Ishikawa (cell line): ENCODE data around the gene MYB.

ENCODE experiments used
- CEBPB ChIP-seq: IDR thresholded peaks from 2 replicates; pipeline ENCODE4 v1.6.1; 2012
- CREB1 ChIP-seq: IDR thresholded peaks from 2 replicates; pipeline ENCODE4 v1.6.1; 2012; ENCODE audit warnings: low read depth
- EGR1 ChIP-seq: IDR thresholded peaks from 2 replicates; pipeline ENCODE4 v1.6.1; 2012
- EP300 ChIP-seq: IDR thresholded peaks from 2 replicates; pipeline ENCODE4 v1.6.1; 2012; ENCODE audit warnings: borderline replicate concordance
- FOXM1 ChIP-seq: IDR thresholded peaks from 2 replicates; pipeline ENCODE4 v1.6.1; 2012; ENCODE audit warnings: low read depth, borderline replicate concordance
- NFIC ChIP-seq: IDR thresholded peaks from 2 replicates; pipeline ENCODE4 v1.6.1; 2012
- RAD21 ChIP-seq: IDR thresholded peaks from 2 replicates; pipeline ENCODE4 v1.6.1; 2012; ENCODE audit warnings: low read depth
- TAF1 ChIP-seq: IDR thresholded peaks from 2 replicates; pipeline ENCODE4 v1.6.1; 2012; ENCODE audit warnings: low read depth, mild to moderate bottlenecking
- TCF12 ChIP-seq: IDR thresholded peaks from 2 replicates; pipeline ENCODE4 v1.6.1; 2012; ENCODE audit warnings: low read depth
- TEAD4 ChIP-seq: IDR thresholded peaks from 2 replicates; pipeline ENCODE4 v1.6.1; 2012
- YY1 ChIP-seq: IDR thresholded peaks from 2 replicates; pipeline ENCODE4 v1.6.1; 2012; ENCODE audit warnings: low read depth
- ZBTB7A ChIP-seq: IDR thresholded peaks from 2 replicates; pipeline ENCODE4 v1.6.1; 2012; ENCODE audit warnings: low read depth
- TF ChIP-seq, protein P1 (sequence below): IDR thresholded peaks from 2 replicates; pipeline ENCODE4 v1.6.1; 2012
- TF ChIP-seq, protein P2 (sequence below): IDR thresholded peaks from 2 replicates; pipeline ENCODE4 v1.6.1; 2012
- TF ChIP-seq, protein P3 (sequence below): IDR thresholded peaks from 2 replicates; pipeline ENCODE4 v1.6.1; 2012; ENCODE audit warnings: low read depth, mild to moderate bottlenecking

Gene MYB

DNA sequence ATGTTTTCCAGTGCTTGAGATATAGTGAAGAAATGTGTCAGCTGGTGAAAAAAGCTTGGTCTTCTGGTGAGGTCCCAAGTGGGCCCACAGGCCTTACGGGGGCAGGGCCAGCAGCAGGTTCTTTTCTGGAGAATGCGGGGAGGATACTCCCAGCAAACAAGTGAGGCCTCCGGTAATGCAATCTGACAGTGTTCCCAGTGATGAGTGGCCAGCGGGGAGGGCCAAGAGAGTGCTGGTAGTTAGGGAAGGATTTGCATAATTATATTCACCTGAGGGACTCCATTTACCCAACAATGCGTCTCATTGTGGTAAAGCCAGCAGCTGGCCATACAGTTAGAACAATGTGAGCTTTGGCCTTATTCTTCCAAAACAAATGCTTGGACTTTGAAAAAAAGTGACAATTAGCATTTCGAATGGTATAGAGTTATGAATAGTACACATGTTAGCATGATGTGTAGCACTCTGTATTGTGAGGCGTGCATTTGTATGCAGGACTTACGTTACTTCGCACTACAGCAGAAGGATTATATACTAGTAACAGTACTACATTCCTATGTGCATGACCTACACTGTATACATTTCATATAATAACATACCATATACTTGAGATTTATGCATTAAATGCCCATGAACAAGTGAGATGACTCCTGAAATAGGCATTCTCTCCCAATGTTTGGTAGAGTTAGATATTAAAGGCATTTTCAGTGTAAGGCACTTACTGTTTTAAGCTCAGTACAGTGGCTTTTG is 69.8 kb downstream of the MYB start:
- TF ChIP-seq TAF1 (no peak), TEAD4 (no peak), RAD21 (no peak), TCF12 (no peak), FOXM1 (no peak), ZBTB7A (no peak), CEBPB (no peak), NFIC (no peak), EP300 (no peak), EGR1 (no peak), YY1 (no peak), CREB1 (no peak)
- TF ChIP-seq, protein P1, sequence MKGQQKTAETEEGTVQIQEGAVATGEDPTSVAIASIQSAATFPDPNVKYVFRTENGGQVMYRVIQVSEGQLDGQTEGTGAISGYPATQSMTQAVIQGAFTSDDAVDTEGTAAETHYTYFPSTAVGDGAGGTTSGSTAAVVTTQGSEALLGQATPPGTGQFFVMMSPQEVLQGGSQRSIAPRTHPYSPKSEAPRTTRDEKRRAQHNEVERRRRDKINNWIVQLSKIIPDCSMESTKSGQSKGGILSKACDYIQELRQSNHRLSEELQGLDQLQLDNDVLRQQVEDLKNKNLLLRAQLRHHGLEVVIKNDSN: no peak
- TF ChIP-seq, protein P2, sequence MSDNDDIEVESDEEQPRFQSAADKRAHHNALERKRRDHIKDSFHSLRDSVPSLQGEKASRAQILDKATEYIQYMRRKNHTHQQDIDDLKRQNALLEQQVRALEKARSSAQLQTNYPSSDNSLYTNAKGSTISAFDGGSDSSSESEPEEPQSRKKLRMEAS: no peak
- TF ChIP-seq, protein P3, sequence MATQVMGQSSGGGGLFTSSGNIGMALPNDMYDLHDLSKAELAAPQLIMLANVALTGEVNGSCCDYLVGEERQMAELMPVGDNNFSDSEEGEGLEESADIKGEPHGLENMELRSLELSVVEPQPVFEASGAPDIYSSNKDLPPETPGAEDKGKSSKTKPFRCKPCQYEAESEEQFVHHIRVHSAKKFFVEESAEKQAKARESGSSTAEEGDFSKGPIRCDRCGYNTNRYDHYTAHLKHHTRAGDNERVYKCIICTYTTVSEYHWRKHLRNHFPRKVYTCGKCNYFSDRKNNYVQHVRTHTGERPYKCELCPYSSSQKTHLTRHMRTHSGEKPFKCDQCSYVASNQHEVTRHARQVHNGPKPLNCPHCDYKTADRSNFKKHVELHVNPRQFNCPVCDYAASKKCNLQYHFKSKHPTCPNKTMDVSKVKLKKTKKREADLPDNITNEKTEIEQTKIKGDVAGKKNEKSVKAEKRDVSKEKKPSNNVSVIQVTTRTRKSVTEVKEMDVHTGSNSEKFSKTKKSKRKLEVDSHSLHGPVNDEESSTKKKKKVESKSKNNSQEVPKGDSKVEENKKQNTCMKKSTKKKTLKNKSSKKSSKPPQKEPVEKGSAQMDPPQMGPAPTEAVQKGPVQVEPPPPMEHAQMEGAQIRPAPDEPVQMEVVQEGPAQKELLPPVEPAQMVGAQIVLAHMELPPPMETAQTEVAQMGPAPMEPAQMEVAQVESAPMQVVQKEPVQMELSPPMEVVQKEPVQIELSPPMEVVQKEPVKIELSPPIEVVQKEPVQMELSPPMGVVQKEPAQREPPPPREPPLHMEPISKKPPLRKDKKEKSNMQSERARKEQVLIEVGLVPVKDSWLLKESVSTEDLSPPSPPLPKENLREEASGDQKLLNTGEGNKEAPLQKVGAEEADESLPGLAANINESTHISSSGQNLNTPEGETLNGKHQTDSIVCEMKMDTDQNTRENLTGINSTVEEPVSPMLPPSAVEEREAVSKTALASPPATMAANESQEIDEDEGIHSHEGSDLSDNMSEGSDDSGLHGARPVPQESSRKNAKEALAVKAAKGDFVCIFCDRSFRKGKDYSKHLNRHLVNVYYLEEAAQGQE: no peak

DNA sequence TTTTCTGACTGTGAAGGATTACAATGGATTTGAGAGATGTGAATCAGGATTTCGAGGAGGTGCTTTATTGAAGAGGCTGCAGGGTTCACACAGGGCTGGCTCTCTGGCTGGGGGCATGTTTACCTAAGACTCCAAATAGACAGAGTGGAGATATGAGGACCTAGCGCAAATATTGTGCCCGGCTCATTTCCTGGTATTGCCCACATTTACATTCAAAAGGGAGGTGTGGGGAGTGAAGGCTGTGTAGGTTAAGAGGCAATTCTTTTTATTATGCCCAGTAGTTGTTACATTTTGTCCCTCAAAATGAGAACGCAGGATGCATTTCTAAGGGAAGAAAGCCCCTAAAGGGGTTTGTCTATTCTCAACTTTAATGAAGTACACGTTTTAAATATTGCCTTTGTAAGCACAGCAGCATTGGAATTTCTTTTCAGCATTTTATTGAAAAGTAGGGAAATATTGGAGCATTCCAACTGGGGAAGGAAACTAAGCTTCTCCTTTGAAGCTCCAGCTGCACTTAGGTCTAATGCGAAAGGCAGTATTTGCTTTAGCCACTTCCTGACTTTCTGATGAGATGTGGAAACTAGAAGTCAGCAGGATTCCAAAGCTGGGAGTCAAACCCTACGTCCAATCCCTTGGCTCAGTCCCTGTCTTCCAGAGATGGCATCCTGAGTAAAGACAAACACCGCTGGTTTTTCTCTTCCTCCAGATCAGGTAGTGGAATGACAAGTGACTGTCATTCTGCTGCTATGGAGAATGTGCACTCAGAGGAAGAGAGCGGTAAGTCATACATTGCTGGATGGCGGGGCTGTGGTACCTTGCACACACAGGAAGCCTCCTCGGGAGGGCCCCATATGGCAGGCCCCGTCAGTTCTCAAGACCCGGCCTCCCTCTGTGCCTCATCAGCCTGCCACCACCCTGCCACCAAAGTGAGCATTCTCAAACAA is 70.7 kb downstream of the MYB start:
- TF ChIP-seq EGR1 (no peak), YY1 (no peak), EP300 (no peak), ZBTB7A (no peak), TAF1 (no peak)
- TF ChIP-seq, protein P1: no peak

DNA sequence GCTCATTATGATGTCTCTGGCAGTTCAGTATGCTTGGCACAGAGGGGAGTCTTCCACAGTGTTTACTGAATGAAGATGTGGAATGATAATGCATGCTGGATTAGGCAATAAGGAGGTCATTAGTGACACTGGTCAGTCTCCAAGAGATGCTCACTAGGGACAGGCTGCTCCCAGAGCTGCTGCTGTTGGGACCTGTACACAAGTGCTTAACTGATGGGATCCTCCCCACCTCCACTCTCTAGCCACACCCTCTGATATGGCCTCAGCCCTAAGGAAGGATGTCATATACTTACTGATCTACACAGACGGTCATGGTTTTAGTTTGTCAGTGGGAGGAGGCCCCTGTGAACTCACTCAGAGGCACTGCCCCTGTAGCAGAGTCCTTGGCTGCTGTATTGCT is 73.4 kb downstream of the MYB start:
- no peak for TF ChIP-seq NFIC
- no peak for TF ChIP-seq EGR1
- TF ChIP-seq FOXM1: no peak
- no peak for TF ChIP-seq TCF12
- TF ChIP-seq, protein P1: no peak
- TF ChIP-seq, protein P2: no peak
- TF ChIP-seq, protein P3: no peak
- no peak for TF ChIP-seq CEBPB
- TF ChIP-seq TEAD4: no peak
- TF ChIP-seq RAD21: no peak
- TF ChIP-seq YY1: no peak
- TF ChIP-seq CREB1: no peak
- no peak for TF ChIP-seq EP300
- TF ChIP-seq TAF1: no peak
- TF ChIP-seq ZBTB7A: no peak

DNA sequence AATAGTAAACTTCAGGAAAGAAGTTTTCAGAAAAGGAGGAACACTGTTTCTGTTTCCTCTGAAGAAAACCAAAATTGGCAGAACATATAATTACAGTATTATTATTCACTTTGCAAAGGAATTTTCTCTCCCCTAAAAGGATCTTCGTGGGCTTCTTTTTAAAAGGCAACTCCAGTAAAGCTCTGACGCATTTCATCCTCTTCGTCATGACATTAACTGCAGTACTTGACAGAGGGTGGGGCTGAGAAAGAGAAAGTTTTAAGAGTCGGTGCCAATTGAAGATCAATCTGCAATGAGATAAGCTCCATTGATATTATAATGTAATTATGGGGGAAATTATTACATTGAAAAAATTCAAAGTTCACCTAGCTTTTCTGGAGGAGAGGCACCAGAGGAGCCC is 75.8 kb downstream of the MYB start:
- no peak for TF ChIP-seq RAD21
- TF ChIP-seq, protein P3: no peak
- no peak for TF ChIP-seq FOXM1
- TF ChIP-seq CREB1: no peak
- no peak for TF ChIP-seq CEBPB
- TF ChIP-seq EGR1: no peak
